ENCODE measurements around the gene IDH2. TPM values are rescaled to one million over a fixed set of nuclear protein-coding genes. Genes with fewer than 3 reads are reported as not detected.

Gene IDH2
- total RNA-seq, 1 donor from 2014 or later, result 49.7 TPM

GRCh38 chr15:90058308-90058707 lies 44.0 kb downstream of the IDH2 start:
- intact Hi-C loops (cut with DNase I), result no loop called here
- no peak overlapping the region for H3K27ac ChIP-seq
- no peaks in the 10 kb centered on the region for H3K9me3 ChIP-seq
- no peaks in the 10 kb centered on the region for H3K27me3 ChIP-seq
- H3K36me3 ChIP-seq, result no peaks in the 10 kb centered on the region
- no peak for TF ChIP-seq CTCF (IDR thresholded peaks at IDR 0.05)
- no peak for DNase-seq (ENCODE audit: low spot score in 2 of 2)
- H3K4me3 ChIP-seq, result no peak overlapping the region
- peaks cover 0 to 4% of the 10 kb centered on the region in 2 donors for H3K4me1 ChIP-seq

GRCh38 chr15:90056529-90056928 lies 45.7 kb downstream of the IDH2 start:
- Histone ChIP-seq H3K9me3 (no peaks in the 10 kb centered on the region), H3K36me3 (no peaks in the 10 kb centered on the region), H3K4me3 (no peak overlapping the region), H3K4me1 (peaks cover 0 to 4% of the 10 kb centered on the region in 2 donors), H3K27me3 (no peaks in the 10 kb centered on the region), H3K27ac (no peak overlapping the region)
- intact Hi-C loops (cut with DNase I), result no loop called here
- no peak for TF ChIP-seq CTCF (IDR thresholded peaks at IDR 0.05)
- DNase-seq (ENCODE audit: low spot score in 2 of 2), result no peak

- no peak overlapping the region for H3K27ac ChIP-seq
Measured at GRCh38 chr15:90055182-90055581, 47.1 kb downstream of the IDH2 start.

GRCh38 chr15:90054618-90055097 lies 47.6 kb downstream of the IDH2 start:
- Histone ChIP-seq H3K27ac (no peak overlapping the region), H3K36me3 (no peaks in the 10 kb centered on the region), H3K9me3 (no peaks in the 10 kb centered on the region), H3K4me1 (peaks cover 0 to under 1% of the 10 kb centered on the region in 2 donors), H3K27me3 (no peaks in the 10 kb centered on the region), H3K4me3 (no peak overlapping the region)
- intact Hi-C loops (cut with DNase I), result no loop called here
- no peak for DNase-seq (ENCODE audit: low spot score in 2 of 2)
- TF ChIP-seq CTCF (IDR thresholded peaks at IDR 0.05), result no peak

More at GRCh38 chr15:90055182-90055581, 47.1 kb downstream of the IDH2 start:
- no peak for DNase-seq (ENCODE audit: low spot score in 2 of 2)
- H3K4me3 ChIP-seq, result no peak overlapping the region
- H3K27me3 ChIP-seq, result no peaks in the 10 kb centered on the region
- H3K4me1 ChIP-seq, result peaks cover 0 to 4% of the 10 kb centered on the region in 2 donors
- no peaks in the 10 kb centered on the region for H3K9me3 ChIP-seq
- no peaks in the 10 kb centered on the region for H3K36me3 ChIP-seq
- TF ChIP-seq CTCF (IDR thresholded peaks at IDR 0.05), result no peak
- intact Hi-C loops (cut with DNase I), result no loop called here

- intact Hi-C loops (cut with DNase I), result no loop called here
- H3K9me3 ChIP-seq, result no peaks in the 10 kb centered on the region
- H3K36me3 ChIP-seq, result no peaks in the 10 kb centered on the region
- TF ChIP-seq CTCF (IDR thresholded peaks at IDR 0.05), result no peak
- H3K27me3 ChIP-seq, result no peaks in the 10 kb centered on the region
- H3K4me1 ChIP-seq, result no peaks in the 10 kb centered on the region
- no peak overlapping the region for H3K27ac ChIP-seq
- no peak overlapping the region for H3K4me3 ChIP-seq
- DNase-seq (ENCODE audit: low spot score in 2 of 2), result no peak
Measured at GRCh38 chr15:90053685-90054466, 48.4 kb downstream of the IDH2 start.

All from ascending aorta (tissue), 2 donors.